EH (cell line): ENCODE measurements around the gene MTM1.

Source experiments
- DNase-seq: peaks from one replicate; pipeline ENCODE4 v3.0.0-alpha.2; 2015; ENCODE audit warnings: low read depth

The MTM1 gene

DNA sequence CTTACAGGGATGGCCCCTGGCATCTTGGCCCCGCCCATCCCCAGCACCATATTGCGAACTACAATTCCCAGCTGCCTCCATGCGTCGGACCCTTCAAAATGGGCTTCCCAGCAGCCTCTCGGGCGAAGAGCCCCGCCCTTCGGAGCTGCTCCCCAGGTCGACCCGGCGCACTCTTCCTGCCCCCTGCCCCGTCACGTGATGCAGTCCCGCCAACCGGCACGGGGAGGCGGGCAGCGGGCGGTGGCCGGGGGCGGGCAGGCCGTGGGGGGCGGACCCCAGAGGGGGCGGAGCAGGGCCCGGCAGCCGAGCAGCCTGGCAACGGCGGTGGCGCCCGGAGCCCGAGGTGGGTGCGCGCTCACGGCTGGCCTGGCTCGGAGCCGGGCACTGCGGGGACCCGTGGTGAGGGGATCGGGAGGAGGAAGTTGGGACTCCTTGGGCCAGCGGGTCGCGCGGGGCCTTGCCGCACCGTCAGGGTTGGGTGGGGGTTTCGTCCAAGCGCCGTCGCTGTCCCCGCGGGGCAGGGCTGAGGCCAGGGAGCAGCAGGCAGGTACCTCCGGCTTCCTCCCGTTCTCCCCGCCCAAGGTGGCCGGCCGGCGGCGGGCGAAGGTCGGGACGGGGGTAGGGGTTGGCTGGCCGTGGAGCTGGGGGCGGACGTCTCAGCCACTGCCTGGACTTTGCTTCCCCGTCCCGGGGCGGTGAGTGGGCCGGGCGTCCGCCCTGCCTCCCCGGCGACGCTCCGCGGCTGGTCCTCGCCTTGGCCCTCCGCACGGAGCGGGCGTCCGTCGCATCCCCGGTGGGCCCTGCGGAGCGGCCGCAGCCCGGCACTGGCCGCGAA is at the start of gene MTM1:
MTM1 (plus strand) TSS at position 302 of the 835 bp plus-strand sequence. CDS start 23,994 bp downstream, outside the sequence.
- DNase-seq: peak; percentile 96

DNA sequence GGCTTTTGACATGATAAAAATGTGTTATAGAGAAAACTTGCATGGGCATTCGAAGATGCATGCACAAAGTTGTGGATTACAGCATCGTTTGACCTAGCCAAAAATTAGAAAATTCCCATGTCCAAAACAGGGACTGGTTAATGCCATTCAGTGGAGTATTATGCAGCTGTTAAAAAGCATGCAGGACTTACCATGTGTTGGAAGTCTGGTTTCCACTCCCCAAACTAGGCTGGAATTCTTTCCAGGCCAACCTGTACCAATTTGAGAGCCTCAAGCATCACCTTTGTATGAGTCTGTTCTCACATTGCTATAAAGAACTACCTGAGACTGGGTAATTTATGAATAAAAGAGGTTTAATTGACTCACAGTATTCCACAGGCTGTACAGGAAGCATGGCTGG is 45.9 kb upstream of the MTM1 start:
- no peak for DNase-seq

DNA sequence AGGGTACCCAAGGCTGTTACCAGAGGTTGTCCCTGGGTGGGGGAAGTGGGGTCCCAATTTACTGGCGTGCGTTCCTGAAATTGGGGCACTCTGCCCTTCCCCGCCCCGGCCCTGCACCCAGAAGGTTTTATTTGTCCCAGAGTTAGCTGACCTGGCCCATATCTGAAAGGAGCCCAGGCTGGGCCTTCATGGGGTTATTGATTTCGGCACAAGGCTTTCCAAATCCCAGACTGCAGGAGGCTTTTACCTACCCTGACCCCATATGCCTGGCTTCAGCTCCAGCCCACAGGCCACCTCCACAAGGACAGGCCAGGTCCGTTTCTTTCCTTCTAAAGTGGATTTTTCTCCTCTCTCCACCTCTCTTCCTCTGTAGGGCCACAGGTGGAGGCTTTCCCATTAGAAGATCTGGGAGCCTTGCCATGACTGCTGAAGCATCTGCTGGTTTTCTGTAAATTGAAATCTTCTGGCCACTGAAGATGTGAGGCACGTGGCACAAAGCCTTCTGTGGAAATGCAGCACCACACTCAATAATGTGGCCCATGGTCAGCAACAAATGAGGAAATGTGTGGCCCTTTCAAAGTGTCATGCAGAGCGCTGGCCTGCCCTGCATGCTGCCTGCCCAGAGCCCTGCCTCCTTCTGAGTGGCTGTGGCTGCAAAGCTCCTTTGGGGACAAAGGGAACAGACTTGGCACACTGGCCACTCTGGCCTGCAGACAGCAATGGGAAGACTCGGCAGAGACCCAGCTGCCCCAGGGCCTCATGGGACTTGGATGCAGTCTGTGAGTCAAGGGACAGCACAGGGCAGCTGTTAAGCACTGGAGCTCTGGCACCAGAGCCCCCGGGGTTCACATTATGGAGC is 43.1 kb upstream of the MTM1 start:
- no peak for DNase-seq

- DNase-seq: no peak
Measured at GRCh38 chrX:150526692-150527091, 41.7 kb upstream of the MTM1 start.

GRCh38 chrX:150527108-150527507 is 41.3 kb upstream of the MTM1 start:
- no peak for DNase-seq

- no peak for DNase-seq
Measured at GRCh38 chrX:150529587-150529986, 38.8 kb upstream of the MTM1 start.

DNA sequence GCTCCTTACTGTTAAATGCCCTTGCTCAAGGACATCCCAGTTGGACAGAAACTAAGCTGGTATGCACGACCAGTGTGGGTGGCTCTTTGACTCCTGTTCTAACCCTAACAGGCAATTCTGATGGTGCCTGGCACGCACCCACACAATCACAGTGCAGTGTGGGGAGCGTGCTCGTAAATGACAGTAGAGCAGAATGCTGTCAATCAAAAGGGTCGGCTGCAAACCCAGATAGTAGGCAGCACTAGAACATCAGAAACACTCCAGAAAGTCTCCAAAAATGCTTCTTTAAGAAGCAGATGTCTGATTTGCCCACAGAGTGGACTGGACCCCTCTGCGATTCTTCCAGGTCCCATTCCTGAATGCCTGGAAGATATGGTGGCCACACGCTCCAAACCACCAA is 37.6 kb upstream of the MTM1 start:
- DNase-seq: no peak

DNA sequence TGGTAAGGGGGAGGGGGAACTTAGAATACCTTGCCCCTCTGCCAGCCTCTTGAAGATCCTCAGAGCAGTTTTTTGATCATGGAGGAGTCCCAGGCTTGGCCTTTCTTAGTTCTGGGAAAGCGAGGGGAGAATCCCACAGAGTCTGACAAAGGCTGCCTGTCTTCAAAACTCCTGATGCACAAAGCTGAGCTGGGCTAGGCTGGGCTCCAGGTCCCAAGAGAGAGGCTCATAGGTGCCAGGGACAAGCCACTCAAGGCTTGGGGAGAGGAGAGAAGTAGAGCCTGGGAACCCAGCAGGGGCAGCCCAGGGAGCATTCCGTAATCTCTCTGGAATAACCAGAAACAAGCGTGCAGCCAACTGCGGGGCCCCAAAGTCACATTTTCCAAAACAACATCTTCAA is 37.0 kb upstream of the MTM1 start:
- no peak for DNase-seq

DNA sequence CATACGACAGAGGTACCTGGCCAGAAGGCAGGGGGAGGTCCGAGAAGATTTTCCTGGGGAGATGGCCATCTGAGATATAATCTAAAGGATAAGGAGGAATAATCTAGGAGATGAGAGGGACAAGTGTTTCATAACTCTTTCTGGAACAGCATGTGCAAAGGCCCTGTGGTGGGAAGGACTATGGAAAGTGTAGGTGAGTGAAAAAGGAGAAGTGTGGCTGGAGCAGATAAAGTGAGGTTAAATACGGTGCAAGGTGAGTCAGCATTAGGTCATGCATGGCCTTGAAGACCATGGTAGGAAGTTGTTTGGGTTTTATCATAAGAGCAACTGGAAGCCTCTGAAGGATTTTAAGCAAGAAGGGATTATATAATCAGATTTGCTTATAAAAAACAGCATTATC is 34.6 kb upstream of the MTM1 start:
- no peak for DNase-seq

- no peak for DNase-seq
Measured at GRCh38 chrX:150536455-150537116, 31.8 kb upstream of the MTM1 start.

DNA sequence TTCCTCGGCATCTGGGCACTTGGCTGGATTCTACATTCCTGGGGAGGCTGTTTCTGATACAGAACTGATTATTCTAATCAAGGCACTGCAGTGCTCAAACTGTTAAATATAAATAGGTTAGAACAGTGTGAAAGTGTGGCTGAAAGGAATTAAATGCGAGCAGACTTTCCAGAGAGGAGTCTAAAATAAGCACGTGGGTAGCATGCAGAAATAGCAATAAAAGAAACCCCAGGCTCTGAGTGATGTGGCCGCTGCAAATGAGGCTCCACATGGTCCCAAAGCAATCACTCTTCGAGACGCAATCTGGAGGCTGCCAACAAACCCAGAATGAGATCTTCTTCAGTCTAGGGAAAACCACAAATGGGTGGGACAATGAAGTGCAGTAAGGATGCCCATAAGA is 30.6 kb upstream of the MTM1 start:
- no peak for DNase-seq

DNA sequence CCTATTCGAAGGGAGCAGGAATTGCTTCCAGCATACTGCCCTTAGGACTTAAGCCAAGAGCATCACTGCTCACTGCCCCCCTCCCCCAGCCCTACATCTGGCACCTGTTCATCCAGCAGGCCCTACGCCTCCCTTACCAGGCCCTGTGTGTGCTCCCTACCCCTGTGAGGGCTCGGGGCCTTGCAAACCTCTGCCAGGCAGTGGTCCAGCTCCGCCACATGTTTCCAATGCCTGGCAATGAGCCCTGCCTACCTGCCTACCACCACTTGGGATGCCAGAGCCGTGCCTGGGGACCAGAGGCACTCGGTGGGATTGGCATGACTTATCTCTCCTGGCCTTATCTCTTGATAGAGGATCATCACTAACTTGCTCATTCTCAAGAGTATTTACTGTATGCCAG is 27.5 kb upstream of the MTM1 start:
- DNase-seq: no peak

GRCh38 chrX:150542846-150543229 is 25.6 kb upstream of the MTM1 start:
- DNase-seq: no peak

DNA sequence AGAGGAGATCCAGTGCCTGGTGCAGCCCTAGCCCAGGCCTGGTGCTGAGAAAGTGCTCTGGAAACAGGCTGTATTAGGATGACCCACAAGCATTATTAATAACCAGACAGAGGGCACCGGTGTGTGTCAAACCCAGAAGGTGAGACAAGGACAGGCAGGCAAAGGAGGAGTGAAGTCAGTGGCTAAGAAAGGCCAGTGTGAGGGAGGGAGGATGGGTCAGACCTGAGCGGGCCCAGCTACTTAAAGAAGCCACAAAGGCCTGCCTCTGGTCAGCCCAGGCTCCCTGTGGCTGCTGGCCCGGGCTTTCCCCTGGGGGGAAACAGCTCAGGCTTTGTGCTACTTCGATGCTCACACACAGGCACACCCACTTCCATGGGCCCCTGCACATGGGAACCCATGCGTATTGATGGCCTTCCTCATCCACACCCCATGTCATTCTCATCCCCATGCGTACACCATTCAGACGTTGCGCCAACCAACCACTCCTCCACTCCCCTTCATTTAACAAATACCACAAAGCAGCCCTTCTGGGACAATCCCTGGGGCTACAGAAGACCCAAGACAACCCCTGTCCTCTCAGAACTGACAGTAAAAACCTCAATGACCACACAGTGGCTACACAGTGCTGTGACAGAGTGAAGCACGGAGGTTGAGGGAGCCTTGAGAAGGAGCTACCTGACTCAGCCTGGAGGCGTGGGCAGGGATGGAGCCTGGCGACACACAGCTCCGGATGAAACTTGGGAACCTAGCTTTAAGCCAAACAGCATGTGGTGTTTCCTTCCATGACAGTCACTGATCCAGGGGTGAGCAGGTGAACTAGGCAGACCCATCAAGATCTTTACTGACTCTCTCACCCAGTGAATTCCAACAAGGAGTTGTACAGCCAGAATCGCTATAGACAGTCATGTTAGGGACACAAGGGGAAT is 24.9 kb upstream of the MTM1 start:
- no peak for DNase-seq

DNA sequence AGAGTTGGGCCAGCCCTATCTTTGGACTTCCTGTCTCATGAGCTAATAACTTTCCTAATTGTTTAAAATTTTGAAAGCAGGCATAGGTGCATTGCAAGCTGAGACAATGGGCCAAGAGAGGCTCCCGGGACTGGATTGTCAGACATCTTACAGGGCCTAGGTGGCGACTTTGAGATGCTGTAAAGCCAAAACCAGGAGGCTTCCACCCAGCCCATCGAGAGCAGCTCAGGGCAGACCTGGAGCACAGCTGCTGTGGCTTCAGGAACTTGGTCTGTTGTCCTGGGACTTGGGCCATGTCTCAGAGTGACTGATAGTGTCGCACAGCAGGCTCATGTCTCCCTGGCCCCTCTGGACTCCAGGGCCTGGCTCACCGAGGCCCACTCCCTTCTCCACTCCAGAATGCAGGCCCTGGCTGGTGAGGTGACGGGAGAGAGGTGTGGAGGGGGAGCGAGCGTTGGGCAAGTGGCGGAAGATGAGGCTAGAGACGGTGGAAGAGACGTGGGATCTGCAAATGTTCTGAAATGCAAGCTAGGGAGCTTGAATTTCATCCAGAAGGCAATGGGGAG is 24.1 kb upstream of the MTM1 start:
- DNase-seq: peak; percentile 15

DNA sequence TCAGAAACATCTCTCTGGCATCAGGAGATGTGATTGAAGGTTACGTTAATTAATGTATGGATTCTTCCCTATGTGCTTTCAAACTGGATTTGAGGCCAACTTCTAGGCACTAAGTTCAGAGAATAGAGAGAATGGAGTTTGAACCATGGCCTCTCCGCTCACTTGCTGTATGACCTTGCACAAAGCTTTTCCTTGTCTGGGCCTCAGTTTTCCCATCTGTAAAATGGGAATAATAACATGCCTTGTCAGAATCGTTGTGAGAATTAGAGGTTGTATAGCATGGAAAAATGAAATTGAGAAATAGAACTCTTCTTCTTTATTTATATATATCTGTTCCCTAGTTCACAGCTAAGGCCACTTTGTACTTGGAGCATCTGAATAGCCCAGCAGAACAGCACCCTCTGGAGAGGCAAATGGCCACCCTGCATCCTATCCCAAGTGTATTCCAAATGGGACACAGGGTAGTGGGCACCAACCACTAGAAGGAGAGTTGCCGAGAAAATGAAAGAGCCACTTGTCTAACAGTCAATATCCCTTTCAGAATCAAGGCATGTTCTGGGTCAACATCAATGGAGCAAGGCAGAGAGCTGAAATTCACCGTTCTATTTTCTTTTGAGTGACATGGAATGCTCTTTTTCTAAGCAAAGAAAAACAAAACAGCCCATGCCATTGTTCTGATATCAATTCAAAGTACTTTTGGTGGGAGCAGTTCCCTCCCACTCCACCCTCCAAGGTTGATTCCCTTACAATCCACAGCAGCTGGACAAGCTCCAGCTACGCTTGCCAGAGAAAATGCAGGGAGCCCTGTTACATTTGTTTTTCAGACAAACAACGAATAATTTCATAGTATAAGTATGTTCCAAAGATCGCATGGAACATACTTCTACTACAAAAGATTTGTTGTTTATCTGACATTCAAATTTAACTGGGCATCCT is 23.3 kb upstream of the MTM1 start:
- DNase-seq: no peak

GRCh38 chrX:150546711-150547153 is 21.7 kb upstream of the MTM1 start:
- no peak for DNase-seq

DNA sequence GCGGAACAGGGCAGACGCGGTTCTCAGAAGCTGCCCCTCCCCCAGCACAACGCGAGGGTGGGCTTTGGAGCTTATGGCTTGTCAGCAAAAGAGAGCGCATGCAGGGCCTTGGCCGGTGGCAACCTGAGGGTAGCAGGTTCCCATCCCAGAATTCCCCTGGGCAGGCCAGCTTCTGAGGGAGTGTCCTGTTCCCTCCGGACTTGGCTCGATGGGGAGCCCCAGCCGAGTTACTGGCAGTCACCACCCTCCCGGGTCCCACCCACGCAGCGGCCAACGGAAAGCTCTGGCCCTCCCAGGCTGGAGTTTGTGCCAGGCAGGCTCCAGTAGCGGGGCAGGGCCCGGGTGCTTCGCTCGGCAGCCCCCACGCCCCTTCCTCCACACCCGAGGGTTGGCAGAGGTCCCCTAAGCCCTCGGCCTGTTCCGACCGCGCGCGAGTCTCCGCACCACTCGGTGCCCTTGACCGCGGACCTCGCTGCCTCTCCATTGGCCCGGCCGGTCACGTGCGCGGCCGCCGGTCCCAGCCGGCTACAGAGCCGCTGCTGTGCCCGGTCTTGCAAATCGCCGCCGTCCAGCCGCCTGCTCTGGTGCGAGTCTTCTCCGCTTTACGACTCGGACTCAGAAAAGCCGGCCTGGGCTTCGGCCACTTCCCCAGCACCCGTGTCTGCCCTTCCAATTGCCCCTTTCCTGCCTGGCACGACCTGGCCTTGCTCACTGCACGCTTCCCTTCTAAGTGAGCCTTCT is 20.9 kb upstream of the MTM1 start:
- peak; percentile 58 for DNase-seq

DNA sequence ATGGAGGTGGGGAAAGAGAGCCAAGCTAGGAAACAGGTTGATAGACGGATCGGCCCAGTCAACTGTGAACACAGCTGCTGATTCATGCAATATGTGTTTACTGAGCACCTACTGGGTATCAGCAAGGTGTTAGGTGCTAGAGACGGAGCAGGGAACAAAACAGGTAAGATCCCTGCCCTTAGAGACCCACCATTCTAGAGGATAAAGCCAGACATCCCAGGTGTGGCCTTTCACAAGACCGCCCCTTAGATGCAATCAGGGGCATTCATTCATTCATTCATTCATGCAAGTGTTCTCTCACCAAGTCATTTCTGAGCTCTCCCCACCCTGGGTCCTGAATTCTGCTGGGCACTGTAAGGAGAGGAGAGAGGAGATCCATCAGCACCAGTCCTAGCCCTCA is 20.2 kb upstream of the MTM1 start:
- no peak for DNase-seq
